Psoas muscle (tissue), 8 donors: ENCODE measurements around the gene SIGLEC7. TPM values are rescaled to one million over a fixed set of nuclear protein-coding genes. Genes with fewer than 3 reads are reported as not detected.

Source experiments
- ATAC-seq, 4 donors: fragments of 200-7000 bp; cut with Tn5 transposase; one replicate each; pipeline ENCODE4 v1.9.1; 2020; ENCODE audit warnings: moderate library complexity in 3 of 4, mild to moderate bottlenecking in 2 of 4
- DNase-seq, 2 donors: peaks; one replicate each; pipeline ENCODE4 v3.0.0-alpha.2; 2020
- H3K27ac ChIP-seq: fragments of 200-600 bp; one replicate; pipeline ENCODE4 v1.8.0; 2022
- H3K27me3 ChIP-seq, 3 donors: fragments of 200-600 bp in 1 of 3; one replicate each; pipeline versions ENCODE4 v1.6.1 to v1.8.0; 2013 to 2022; ENCODE audit warnings: low read length in 2 of 3, mild to moderate bottlenecking in 2 of 3, moderate library complexity in 1 of 3; ENCODE audit not compliant: insufficient read depth in 3 of 3
- H3K36me3 ChIP-seq, 2 donors: fragments of 200-600 bp in 1 of 2; one replicate each; pipeline versions ENCODE4 v1.6.1 to v1.8.0; 2013 to 2022; ENCODE audit warnings: low read depth in 1 of 2, mild to moderate bottlenecking in 1 of 2, moderate library complexity in 1 of 2; ENCODE audit not compliant: insufficient read depth in 1 of 2
- H3K4me1 ChIP-seq: fragments of 200-600 bp; one replicate; pipeline ENCODE4 v1.8.0; 2022
- H3K4me3 ChIP-seq: fragments of 200-600 bp; one replicate; pipeline ENCODE4 v1.8.0; 2022; ENCODE audit warnings: mild to moderate bottlenecking
- H3K9me3 ChIP-seq: fragments of 200-600 bp; one replicate; pipeline ENCODE4 v1.8.0; 2022
- CTCF ChIP-seq: fragments of 200-600 bp; IDR thresholded peaks from one replicate; pipeline ENCODE4 v1.8.0; 2022; ENCODE audit warnings: antibody characterized with exemption
- WGBS, 3 donors: extraction: QIAGEN DNeasy Blood & Tissue Kit; methylation state at CpG; one replicate each; pipeline versions ENCODE4 v1.1.6 to v1.1.7; 2013; 5-methylcytosine and 5-hydroxymethylcytosine counted together
- intact Hi-C, 2 donors: fragments of 100-400 bp; cut with DNase I; formaldehyde crosslinking; loops; one replicate each; pipeline versions ENCODE4 v1.11.0 to v1.14.2; 2022
- polyA plus RNA-seq, 3 donors: library from polyadenylated mRNA; stranded (reverse); fragments of 200-250 nt; gene quantifications; one replicate each; pipeline ENCODE4 v1.2.3, GENCODE V29; 2013
- total RNA-seq, 4 donors: library from RNA; stranded (reverse); fragmentation: NEBNext Ultra II Directional in 2 of 4; extraction: Animal tissue kit (Norgen Biotek cat#: 25700) in 2 of 4; gene quantifications; one replicate each; pipeline versions ENCODE4 v1.2.1 to v1.2.4, GENCODE V29; 2021 to 2023
- donor health status: healthy with polysubstance abuse.
- donor health status: DM: no; HTN: no; CAD: no; lungs with moderate emphysema.
- donor health status: Bipolar disorder and iron deficiency.
- donor health status: healthy.
- donor health status: DM: yes; HTN: yes; CAD: no.
- donor health status: DM: no; HTN: no; CAD: no.
- donor health status: DM: no; HTN: no; CAD: no.
- donor health status: DM: yes; HTN: yes; CAD: no.

Gene SIGLEC7
- total and polyA plus RNA-seq, 7 donors = 0.08 to 0.82 (median 0.50) TPM; not detected in 1

GRCh38 chr19:51135986-51136762 lies 5.9 kb upstream of the SIGLEC7 start:
- Histone ChIP-seq H3K27me3 (peaks cover 0 to under 1% (median 0%) of the 10 kb centered on the region in 3 donors), H3K36me3 (no peaks in the 10 kb centered on the region), H3K4me3 (no peak overlapping the region), H3K4me1 (no peaks in the 10 kb centered on the region), H3K9me3 (no peaks in the 10 kb centered on the region), H3K27ac (no peak overlapping the region)
- DNase-seq (no peak), ATAC-seq (no peak)
- 74 to 79% (median 76%) methylated on average over 8 of the region's 8 CpGs for WGBS, 3 donors
- TF ChIP-seq CTCF = no peak
- intact Hi-C loops = no loop called here

- intact Hi-C loops = no loop called here
- H3K4me1 ChIP-seq = no peaks in the 10 kb centered on the region
- no peaks in the 10 kb centered on the region for H3K36me3 ChIP-seq
- TF ChIP-seq CTCF = no peak
- peaks cover 0 to 2% (median 0%) of the 10 kb centered on the region in 3 donors for H3K27me3 ChIP-seq
- no peak overlapping the region for H3K4me3 ChIP-seq
- DNase-seq = no peak
- no peaks in the 10 kb centered on the region for H3K9me3 ChIP-seq
- no peak overlapping the region for H3K27ac ChIP-seq
- 58 to 68% (median 64%) methylated on average over 12 of the region's 12 CpGs for WGBS, 3 donors
- ATAC-seq = peak in 2 of 4 donors; percentile 30 to 37
These were observed 5.1 kb upstream of the SIGLEC7 start for GRCh38 chr19:51136851-51137551.

GRCh38 chr19:51137792-51138425 lies 4.2 kb upstream of the SIGLEC7 start:
- Histone ChIP-seq H3K27me3 (peaks cover 0 to 2% (median 0%) of the 10 kb centered on the region in 3 donors), H3K36me3 (no peaks in the 10 kb centered on the region), H3K27ac (no peak overlapping the region), H3K4me1 (no peaks in the 10 kb centered on the region), H3K9me3 (no peaks in the 10 kb centered on the region), H3K4me3 (no peak overlapping the region)
- DNase-seq (no peak), ATAC-seq (no peak)
- 74 to 75% (median 74%) methylated on average over 7 to 9 of the region's 9 CpGs for WGBS, 3 donors
- intact Hi-C loops = no loop called here
- TF ChIP-seq CTCF = no peak

GRCh38 chr19:51138549-51138979 lies 3.5 kb upstream of the SIGLEC7 start:
- DNase-seq (peak in 1 of 2 donors; percentile 35), ATAC-seq (peak in 1 of 4 donors; percentile 41)
- Histone ChIP-seq H3K4me1 (no peaks in the 10 kb centered on the region), H3K27me3 (peaks cover 0 to 2% (median 0%) of the 10 kb centered on the region in 3 donors), H3K9me3 (no peaks in the 10 kb centered on the region), H3K27ac (no peak overlapping the region), H3K4me3 (no peak overlapping the region), H3K36me3 (no peaks in the 10 kb centered on the region)
- intact Hi-C loops = no loop called here
- 72 to 78% (median 77%) methylated on average over 6 of the region's 6 CpGs for WGBS, 3 donors
- TF ChIP-seq CTCF = no peak
